Lower lobe of right lung (tissue), 2 donors: ENCODE measurements around the gene IQGAP2. TPM values are rescaled to one million over a fixed set of nuclear protein-coding genes. Genes with fewer than 3 reads are reported as not detected.

ENCODE experiments used
- ATAC-seq, 2 donors: fragments of 200-7000 bp; cut with Tn5 transposase; one replicate each; pipeline ENCODE4 v1.9.1; 2020 to 2022; ENCODE audit warnings: mild to moderate bottlenecking in 2 of 2, moderate library complexity in 2 of 2
- DNase-seq: peaks from one replicate; pipeline ENCODE4 v3.0.0-alpha.2; 2020
- H3K27ac ChIP-seq: fragments of 200-600 bp; one replicate; pipeline ENCODE4 v1.8.0; 2022
- H3K27me3 ChIP-seq: fragments of 200-600 bp; one replicate; pipeline ENCODE4 v1.8.0; 2022; ENCODE audit warnings: low read depth
- H3K36me3 ChIP-seq: fragments of 200-600 bp; one replicate; pipeline ENCODE4 v1.8.0; 2022; ENCODE audit warnings: mild to moderate bottlenecking
- H3K4me1 ChIP-seq: fragments of 200-600 bp; one replicate; pipeline ENCODE4 v1.8.0; 2022
- H3K4me3 ChIP-seq: fragments of 200-600 bp; one replicate; pipeline ENCODE4 v1.8.0; 2022; ENCODE audit warnings: mild to moderate bottlenecking
- H3K9me3 ChIP-seq: fragments of 200-600 bp; one replicate; pipeline ENCODE4 v1.8.0; 2022
- intact Hi-C: fragments of 100-400 bp; cut with DNase I; formaldehyde crosslinking; loops from one replicate; pipeline ENCODE4 v1.11.0; 2022
- total RNA-seq: library from RNA; stranded (reverse); fragmentation: NEBNext Ultra II Directional; extraction: Animal tissue kit (Norgen Biotek cat#: 25700); gene quantifications from one replicate; pipeline ENCODE4 v1.2.1, GENCODE V29; 2021
- TF ChIP-seq, protein P1 (sequence below): fragments of 200-600 bp; IDR thresholded peaks from one replicate; pipeline ENCODE4 v1.8.0; 2022; ENCODE audit warnings: antibody characterized with exemption, mild to moderate bottlenecking
- donor health status: DM: no; HTN: yes; CAD: no; lungs with severe emphysema.

Gene IQGAP2
- total RNA-seq, 1 donor from 2014 or later: 42.0 TPM

DNA sequence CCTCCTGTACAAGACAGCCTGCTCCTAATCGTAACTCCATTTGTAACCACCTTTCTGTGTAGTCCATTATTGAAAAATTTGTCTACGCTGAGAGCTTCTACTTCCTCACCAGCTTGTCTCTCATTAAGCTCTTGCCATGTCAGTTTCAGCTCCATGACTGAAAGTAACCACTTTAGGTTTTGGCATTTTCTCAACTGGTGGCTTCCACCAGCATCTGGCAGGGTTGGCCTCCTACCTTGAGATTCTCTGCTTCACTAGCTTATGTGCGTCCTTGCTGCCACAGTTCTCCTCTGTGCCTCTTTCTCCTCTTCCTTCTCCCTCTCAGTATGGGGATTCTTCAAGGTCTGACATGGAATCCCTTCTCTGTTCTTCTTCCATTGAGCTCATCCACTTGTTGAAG is 188.3 kb downstream of the IQGAP2 start:
- ATAC-seq: no peak
- Histone ChIP-seq H3K27ac (no peak overlapping the region), H3K36me3 (no peaks in the 10 kb centered on the region), H3K27me3 (no peaks in the 10 kb centered on the region), H3K9me3 (no peaks in the 10 kb centered on the region), H3K4me3 (no peak overlapping the region), H3K4me1 (no peaks in the 10 kb centered on the region)
- no peak for DNase-seq
- TF ChIP-seq, protein P1, sequence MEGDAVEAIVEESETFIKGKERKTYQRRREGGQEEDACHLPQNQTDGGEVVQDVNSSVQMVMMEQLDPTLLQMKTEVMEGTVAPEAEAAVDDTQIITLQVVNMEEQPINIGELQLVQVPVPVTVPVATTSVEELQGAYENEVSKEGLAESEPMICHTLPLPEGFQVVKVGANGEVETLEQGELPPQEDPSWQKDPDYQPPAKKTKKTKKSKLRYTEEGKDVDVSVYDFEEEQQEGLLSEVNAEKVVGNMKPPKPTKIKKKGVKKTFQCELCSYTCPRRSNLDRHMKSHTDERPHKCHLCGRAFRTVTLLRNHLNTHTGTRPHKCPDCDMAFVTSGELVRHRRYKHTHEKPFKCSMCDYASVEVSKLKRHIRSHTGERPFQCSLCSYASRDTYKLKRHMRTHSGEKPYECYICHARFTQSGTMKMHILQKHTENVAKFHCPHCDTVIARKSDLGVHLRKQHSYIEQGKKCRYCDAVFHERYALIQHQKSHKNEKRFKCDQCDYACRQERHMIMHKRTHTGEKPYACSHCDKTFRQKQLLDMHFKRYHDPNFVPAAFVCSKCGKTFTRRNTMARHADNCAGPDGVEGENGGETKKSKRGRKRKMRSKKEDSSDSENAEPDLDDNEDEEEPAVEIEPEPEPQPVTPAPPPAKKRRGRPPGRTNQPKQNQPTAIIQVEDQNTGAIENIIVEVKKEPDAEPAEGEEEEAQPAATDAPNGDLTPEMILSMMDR: no peak
- intact Hi-C loops: no loop called here

DNA sequence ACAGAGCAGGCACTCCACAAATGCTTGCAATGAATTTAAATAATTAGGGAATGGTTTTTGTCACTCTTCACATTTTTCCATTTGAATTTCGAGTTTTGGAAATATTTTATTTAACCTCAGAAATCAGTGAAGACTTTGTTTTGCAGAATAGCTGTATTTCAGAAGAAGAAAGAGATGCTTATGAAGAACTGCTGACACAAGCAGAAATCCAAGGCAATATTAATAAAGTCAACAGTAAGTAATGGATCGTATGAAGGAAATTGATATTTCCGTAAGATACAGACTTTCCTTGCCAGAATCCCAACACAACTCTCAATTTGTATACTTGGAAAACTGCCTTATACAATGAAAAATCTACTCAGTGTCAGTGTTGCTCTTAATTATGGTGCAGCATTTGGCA is 189.6 kb downstream of the IQGAP2 start:
- DNase-seq (no peak), ATAC-seq (no peak)
- Histone ChIP-seq H3K27me3 (no peaks in the 10 kb centered on the region), H3K36me3 (no peaks in the 10 kb centered on the region), H3K4me1 (no peaks in the 10 kb centered on the region), H3K9me3 (no peaks in the 10 kb centered on the region), H3K27ac (no peak overlapping the region), H3K4me3 (no peak overlapping the region)
- TF ChIP-seq, protein P1: no peak
- intact Hi-C loops: no loop called here

DNA sequence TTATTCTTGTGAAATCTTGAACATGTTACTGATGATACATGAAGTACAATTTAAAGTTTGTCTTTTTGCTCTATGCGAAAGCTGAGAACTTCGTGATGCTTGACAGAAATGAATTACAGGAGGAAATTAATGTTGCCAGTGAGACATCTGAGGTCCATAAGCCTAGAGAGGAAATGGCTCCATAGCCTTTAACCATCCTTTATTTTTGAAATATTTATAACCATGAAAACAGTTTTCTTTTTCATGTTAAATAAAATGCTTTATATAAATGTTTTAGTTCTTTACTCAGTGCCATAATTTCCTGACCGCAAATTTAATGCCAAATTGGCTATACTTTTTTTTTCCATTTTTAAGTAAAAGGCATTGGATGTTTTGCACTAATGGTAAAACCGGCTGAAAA is 191.0 kb downstream of the IQGAP2 start:
- intact Hi-C loops: no loop called here
- Histone ChIP-seq H3K27ac (no peak overlapping the region), H3K27me3 (no peaks in the 10 kb centered on the region), H3K9me3 (no peaks in the 10 kb centered on the region), H3K4me3 (no peak overlapping the region), H3K36me3 (no peaks in the 10 kb centered on the region), H3K4me1 (no peaks in the 10 kb centered on the region)
- DNase-seq: no peak
- ATAC-seq: no peak
- TF ChIP-seq, protein P1: no peak

DNA sequence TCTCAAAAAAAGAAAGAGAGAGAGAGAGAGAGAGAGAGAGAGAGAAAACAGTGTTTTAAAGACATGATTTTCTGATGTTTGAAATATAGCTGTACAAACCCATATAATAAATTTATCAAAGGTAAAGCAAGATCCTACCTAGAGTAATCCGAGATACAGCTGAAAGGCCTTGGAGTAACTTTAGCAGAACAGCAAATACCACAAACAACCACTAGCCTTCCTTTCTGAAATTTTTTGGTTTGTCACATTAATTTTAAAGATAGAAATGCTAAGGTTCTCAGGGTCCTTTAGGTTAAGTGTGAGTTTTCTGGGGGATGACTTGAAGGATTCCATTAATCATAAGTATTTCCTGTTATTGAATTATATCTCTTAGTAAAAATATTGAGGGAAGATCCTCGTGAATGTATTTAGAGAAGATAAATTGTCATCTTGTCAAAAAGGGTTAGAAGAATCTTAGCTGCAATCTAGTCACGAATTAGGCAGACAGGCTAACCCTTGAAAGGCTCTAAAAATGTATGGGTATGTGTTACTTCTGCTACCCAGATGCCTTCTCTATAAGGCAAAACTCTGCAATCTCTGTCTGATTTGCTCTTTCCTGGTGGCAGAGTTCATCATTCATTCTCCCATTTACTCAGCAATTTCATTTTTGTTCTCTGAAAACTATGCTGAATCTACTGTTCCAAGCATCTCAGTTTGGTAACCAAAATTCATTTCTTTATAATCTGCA is 192.8 kb downstream of the IQGAP2 start:
- DNase-seq (no peak), ATAC-seq (no peak)
- H3K4me3 ChIP-seq: no peak overlapping the region
- H3K27ac ChIP-seq: no peak overlapping the region
- no peaks in the 10 kb centered on the region for H3K9me3 ChIP-seq
- intact Hi-C loops: no loop called here
- H3K4me1 ChIP-seq: no peaks in the 10 kb centered on the region
- no peaks in the 10 kb centered on the region for H3K27me3 ChIP-seq
- TF ChIP-seq, protein P1: no peak
- peaks cover 4% of the 10 kb centered on the region for H3K36me3 ChIP-seq

DNA sequence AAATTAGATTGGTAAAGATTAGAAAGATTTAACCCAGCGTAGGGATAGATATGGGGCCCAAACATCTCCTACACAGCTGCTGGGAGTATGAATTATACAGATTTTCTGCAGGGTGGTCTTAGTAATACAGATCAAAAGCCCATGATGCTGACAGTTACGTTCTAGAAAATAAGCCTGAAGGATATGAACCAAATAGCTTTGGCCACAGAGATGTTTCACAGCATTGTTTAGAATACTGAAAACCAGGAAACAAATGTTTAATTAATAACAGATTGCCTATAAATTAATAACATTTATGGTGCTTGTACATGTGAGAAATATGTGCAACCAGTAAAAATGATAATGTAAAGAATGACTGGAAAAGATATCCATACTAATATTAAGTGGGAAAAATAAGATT is 195.4 kb downstream of the IQGAP2 start:
- no peak overlapping the region for H3K27ac ChIP-seq
- no peak for DNase-seq
- H3K4me3 ChIP-seq: no peak overlapping the region
- H3K9me3 ChIP-seq: no peaks in the 10 kb centered on the region
- intact Hi-C loops: no loop called here
- no peaks in the 10 kb centered on the region for H3K27me3 ChIP-seq
- no peak for ATAC-seq
- TF ChIP-seq, protein P1: no peak
- H3K36me3 ChIP-seq: peaks cover 6% of the 10 kb centered on the region
- H3K4me1 ChIP-seq: no peaks in the 10 kb centered on the region
